WTC11 (cell line): Measurements from ENCODE around the gene PPP3CA. TPM values are rescaled to one million over a fixed set of nuclear protein-coding genes. Genes with fewer than 3 reads are reported as not detected.

Source experiments
- ATAC-seq: fragments of 200-7000 bp; cut with Tn5 transposase; 2 replicates; pipeline ENCODE4 v1.10.0; 2021; ENCODE audit warnings: mild to moderate bottlenecking, moderate library complexity
- CTCF ChIA-PET: fragments of 300-600 bp; sonication (Branson Sonifier 250); formaldehyde crosslinking; loops from one replicate; lab custom pipeline; 2021; ENCODE audit warnings: antibody characterized with exemption; lab: Charles Lee
- POLR2A ChIA-PET: fragments of 350-600 bp; sonication (Branson Sonifier 250); formaldehyde crosslinking; loops from one replicate; lab custom pipeline; 2021; ENCODE audit warnings: antibody characterized with exemption; lab: Charles Lee
- DNase-seq: peaks from one replicate; pipeline ENCODE4 v3.0.0; 2021; ENCODE audit warnings: low spot score
- H3K27ac Mint-ChIP-seq: 2 replicates; pipeline ENCODE4 v1.8.0; 2021; ENCODE audit warnings: mixed read lengths
- H3K27me3 Mint-ChIP-seq: 2 replicates; pipeline ENCODE4 v1.8.0; 2021; ENCODE audit warnings: low read depth, mild to moderate bottlenecking, moderate library complexity, mixed read lengths
- H3K36me3 Mint-ChIP-seq: 2 replicates; pipeline ENCODE4 v1.8.0; 2021; ENCODE audit warnings: mixed read lengths
- H3K4me1 Mint-ChIP-seq: 2 replicates; pipeline ENCODE4 v1.8.0; 2022; ENCODE audit warnings: mixed read lengths
- H3K4me3 Mint-ChIP-seq: 2 replicates; pipeline ENCODE4 v1.8.0; 2021; ENCODE audit warnings: mild to moderate bottlenecking, moderate library complexity, mixed read lengths
- H3K9me3 Mint-ChIP-seq: 2 replicates; pipeline ENCODE4 v1.8.0; 2021; ENCODE audit warnings: mixed read lengths
- ATF1 ChIP-seq: sonication (generic); formaldehyde crosslinking; IDR thresholded peaks from 2 replicates; pipeline ENCODE4 v1.8.1; 2023; ENCODE audit warnings: mild to moderate bottlenecking, moderate library complexity, missing genetic modification reagents
- CREB1 ChIP-seq: sonication (generic); formaldehyde crosslinking; IDR thresholded peaks from 2 replicates; pipeline ENCODE4 v1.8.0; 2023; ENCODE audit warnings: mild to moderate bottlenecking, missing genetic modification reagents
- FOXP1 ChIP-seq: sonication (generic); formaldehyde crosslinking; IDR thresholded peaks from 2 replicates; pipeline ENCODE4 v1.8.0; 2022; ENCODE audit warnings: missing genetic modification reagents, mild to moderate bottlenecking, moderate library complexity, borderline replicate concordance
- GRHL2 ChIP-seq: fragments of 250-450 bp; sonication (Bioruptor Pico); IDR thresholded peaks from 2 replicates; pipeline ENCODE4 v1.8.0; 2022; ENCODE audit warnings: mild to moderate bottlenecking, moderate library complexity; ENCODE audit not compliant: insufficient replicate concordance, severe bottlenecking
- HMGA2 ChIP-seq: fragments of 250-450 bp; sonication (Bioruptor Pico); IDR thresholded peaks from 2 replicates; pipeline ENCODE4 v1.4.0; 2021; ENCODE audit warnings: mild to moderate bottlenecking, moderate library complexity
- MXD4 ChIP-seq: fragments of 250-450 bp; sonication (Bioruptor Pico); IDR thresholded peaks from 2 replicates; pipeline ENCODE4 v1.8.0; 2021; ENCODE audit warnings: mild to moderate bottlenecking, moderate library complexity, borderline replicate concordance
- NFATC4 ChIP-seq: fragments of 250-450 bp; sonication (Bioruptor Pico); IDR thresholded peaks from 2 replicates; pipeline ENCODE4 v1.9.0; 2021; ENCODE audit warnings: mild to moderate bottlenecking
- NFYB ChIP-seq: sonication (generic); formaldehyde crosslinking; conservative IDR thresholded peaks from 2 replicates; pipeline ENCODE4 v1.8.0; 2022; ENCODE audit warnings: low read depth, missing genetic modification reagents
- NR1H2 ChIP-seq: sonication (generic); formaldehyde crosslinking; IDR thresholded peaks from 2 replicates; pipeline ENCODE4 v1.9.0; 2021; ENCODE audit warnings: mild to moderate bottlenecking, moderate library complexity, missing genetic modification reagents
- NR2C2 ChIP-seq: sonication (generic); formaldehyde crosslinking; IDR thresholded peaks from 2 replicates; pipeline ENCODE4 v1.8.0; 2022; ENCODE audit warnings: mild to moderate bottlenecking, missing genetic modification reagents
- RORB ChIP-seq: fragments of 250-450 bp; sonication (Bioruptor Pico); IDR thresholded peaks from 2 replicates; pipeline ENCODE4 v1.9.0; 2021; ENCODE audit warnings: mild to moderate bottlenecking
- SMAD4 ChIP-seq: sonication (generic); formaldehyde crosslinking; IDR thresholded peaks from 2 replicates; pipeline ENCODE4 v1.8.0; 2022; ENCODE audit warnings: mild to moderate bottlenecking, missing genetic modification reagents
- SOX15 ChIP-seq: fragments of 250-450 bp; sonication (Bioruptor Pico); IDR thresholded peaks from 2 replicates; pipeline ENCODE4 v1.9.0; 2021; ENCODE audit warnings: mild to moderate bottlenecking
- SP1 ChIP-seq: sonication (generic); formaldehyde crosslinking; conservative IDR thresholded peaks from 2 replicates; pipeline ENCODE4 v1.8.1; 2022; ENCODE audit warnings: missing genetic modification reagents
- TCF7 ChIP-seq: sonication (generic); formaldehyde crosslinking; IDR thresholded peaks from 2 replicates; pipeline ENCODE4 v1.8.0; 2022; ENCODE audit warnings: mild to moderate bottlenecking, low read depth, missing genetic modification reagents, moderate library complexity
- TEAD1 ChIP-seq: sonication (generic); formaldehyde crosslinking; IDR thresholded peaks from 2 replicates; pipeline ENCODE4 v1.8.0; 2022; ENCODE audit warnings: mild to moderate bottlenecking, missing genetic modification reagents
- TP53 ChIP-seq: sonication (generic); formaldehyde crosslinking; IDR thresholded peaks from 2 replicates; pipeline ENCODE4 v1.8.1; 2023; ENCODE audit warnings: mild to moderate bottlenecking, missing genetic modification reagents
- ZNF232 ChIP-seq: sonication (generic); formaldehyde crosslinking; IDR thresholded peaks from 2 replicates; pipeline ENCODE4 v1.8.0; 2022; ENCODE audit warnings: mild to moderate bottlenecking, missing genetic modification reagents
- ZNF263 ChIP-seq: sonication (generic); formaldehyde crosslinking; IDR thresholded peaks from 2 replicates; pipeline ENCODE4 v1.8.1; 2022; ENCODE audit warnings: low read depth, mild to moderate bottlenecking, moderate library complexity, missing genetic modification reagents
- ZNF423 ChIP-seq: fragments of 250-450 bp; sonication (Bioruptor Pico); IDR thresholded peaks from 2 replicates; pipeline ENCODE4 v2.1.2; 2022; ENCODE audit warnings: mild to moderate bottlenecking, moderate library complexity
- total RNA-seq: library from RNA; stranded (reverse); gene quantifications from 3 replicates; pipeline ENCODE4 v1.2.3, GENCODE V29; 2021
- TF ChIP-seq, protein P1 (sequence below): sonication (generic); formaldehyde crosslinking; IDR thresholded peaks from 2 replicates; pipeline ENCODE4 v1.8.1; 2023; ENCODE audit warnings: mild to moderate bottlenecking, missing genetic modification reagents, borderline replicate concordance
- TF ChIP-seq, protein P2 (sequence below): sonication (generic); formaldehyde crosslinking; IDR thresholded peaks from 2 replicates; pipeline ENCODE4 v1.8.0; 2022; ENCODE audit warnings: mild to moderate bottlenecking, missing genetic modification reagents
- TF ChIP-seq, protein P3 (sequence below): fragments of 250-450 bp; sonication (Bioruptor Pico); IDR thresholded peaks from 2 replicates; pipeline ENCODE4 v1.8.0; 2021; ENCODE audit warnings: mild to moderate bottlenecking
- TF ChIP-seq, protein P4 (sequence below): fragments of 250-450 bp; sonication (Bioruptor Pico); conservative IDR thresholded peaks from 2 replicates; pipeline ENCODE4 v1.9.0; 2021; ENCODE audit warnings: mild to moderate bottlenecking
- TF ChIP-seq, protein P5 (sequence below): sonication (generic); formaldehyde crosslinking; IDR thresholded peaks from 2 replicates; pipeline ENCODE4 v1.8.0; 2022; ENCODE audit warnings: missing genetic modification reagents

PPP3CA gene
- total RNA-seq, 1 experiment from 2014 or later, result 41.6 TPM

DNA sequence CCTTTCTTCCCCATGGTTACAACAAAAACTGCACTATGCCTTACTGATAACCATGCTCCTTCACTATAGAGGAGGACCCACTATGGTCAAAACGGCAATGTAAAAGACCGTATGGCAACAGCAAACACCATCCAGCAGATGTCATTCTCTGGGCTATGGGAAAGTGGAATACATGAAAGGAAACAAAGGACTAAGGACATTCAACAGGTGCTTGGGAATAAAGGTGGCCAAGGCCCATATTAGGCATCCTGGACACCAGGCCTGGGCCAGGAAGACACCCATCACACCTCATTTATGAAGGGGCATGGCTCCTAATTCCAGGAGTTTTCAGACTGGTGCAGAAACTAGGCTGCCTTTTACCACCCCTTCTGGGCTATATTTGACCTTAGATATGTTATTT, 268.4 kb downstream of the PPP3CA start (continued):
- TF ChIP-seq, protein P1, sequence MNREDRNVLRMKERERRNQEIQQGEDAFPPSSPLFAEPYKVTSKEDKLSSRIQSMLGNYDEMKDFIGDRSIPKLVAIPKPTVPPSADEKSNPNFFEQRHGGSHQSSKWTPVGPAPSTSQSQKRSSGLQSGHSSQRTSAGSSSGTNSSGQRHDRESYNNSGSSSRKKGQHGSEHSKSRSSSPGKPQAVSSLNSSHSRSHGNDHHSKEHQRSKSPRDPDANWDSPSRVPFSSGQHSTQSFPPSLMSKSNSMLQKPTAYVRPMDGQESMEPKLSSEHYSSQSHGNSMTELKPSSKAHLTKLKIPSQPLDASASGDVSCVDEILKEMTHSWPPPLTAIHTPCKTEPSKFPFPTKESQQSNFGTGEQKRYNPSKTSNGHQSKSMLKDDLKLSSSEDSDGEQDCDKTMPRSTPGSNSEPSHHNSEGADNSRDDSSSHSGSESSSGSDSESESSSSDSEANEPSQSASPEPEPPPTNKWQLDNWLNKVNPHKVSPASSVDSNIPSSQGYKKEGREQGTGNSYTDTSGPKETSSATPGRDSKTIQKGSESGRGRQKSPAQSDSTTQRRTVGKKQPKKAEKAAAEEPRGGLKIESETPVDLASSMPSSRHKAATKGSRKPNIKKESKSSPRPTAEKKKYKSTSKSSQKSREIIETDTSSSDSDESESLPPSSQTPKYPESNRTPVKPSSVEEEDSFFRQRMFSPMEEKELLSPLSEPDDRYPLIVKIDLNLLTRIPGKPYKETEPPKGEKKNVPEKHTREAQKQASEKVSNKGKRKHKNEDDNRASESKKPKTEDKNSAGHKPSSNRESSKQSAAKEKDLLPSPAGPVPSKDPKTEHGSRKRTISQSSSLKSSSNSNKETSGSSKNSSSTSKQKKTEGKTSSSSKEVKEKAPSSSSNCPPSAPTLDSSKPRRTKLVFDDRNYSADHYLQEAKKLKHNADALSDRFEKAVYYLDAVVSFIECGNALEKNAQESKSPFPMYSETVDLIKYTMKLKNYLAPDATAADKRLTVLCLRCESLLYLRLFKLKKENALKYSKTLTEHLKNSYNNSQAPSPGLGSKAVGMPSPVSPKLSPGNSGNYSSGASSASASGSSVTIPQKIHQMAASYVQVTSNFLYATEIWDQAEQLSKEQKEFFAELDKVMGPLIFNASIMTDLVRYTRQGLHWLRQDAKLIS (CRISPR knock-in tag), result no peak
- no peak for TF ChIP-seq ATF1 (CRISPR knock-in tag)
- TF ChIP-seq, protein P2, sequence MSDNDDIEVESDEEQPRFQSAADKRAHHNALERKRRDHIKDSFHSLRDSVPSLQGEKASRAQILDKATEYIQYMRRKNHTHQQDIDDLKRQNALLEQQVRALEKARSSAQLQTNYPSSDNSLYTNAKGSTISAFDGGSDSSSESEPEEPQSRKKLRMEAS (CRISPR knock-in tag), result no peak
- TF ChIP-seq SP1 (CRISPR knock-in tag), result no peak
- TF ChIP-seq, protein P3, sequence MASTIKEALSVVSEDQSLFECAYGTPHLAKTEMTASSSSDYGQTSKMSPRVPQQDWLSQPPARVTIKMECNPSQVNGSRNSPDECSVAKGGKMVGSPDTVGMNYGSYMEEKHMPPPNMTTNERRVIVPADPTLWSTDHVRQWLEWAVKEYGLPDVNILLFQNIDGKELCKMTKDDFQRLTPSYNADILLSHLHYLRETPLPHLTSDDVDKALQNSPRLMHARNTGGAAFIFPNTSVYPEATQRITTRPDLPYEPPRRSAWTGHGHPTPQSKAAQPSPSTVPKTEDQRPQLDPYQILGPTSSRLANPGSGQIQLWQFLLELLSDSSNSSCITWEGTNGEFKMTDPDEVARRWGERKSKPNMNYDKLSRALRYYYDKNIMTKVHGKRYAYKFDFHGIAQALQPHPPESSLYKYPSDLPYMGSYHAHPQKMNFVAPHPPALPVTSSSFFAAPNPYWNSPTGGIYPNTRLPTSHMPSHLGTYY, result no peak
- TF ChIP-seq NR2C2 (CRISPR knock-in tag), result no peak
- no peak for TF ChIP-seq NFATC4 (CRISPR knock-in tag)
- TF ChIP-seq HMGA2 (CRISPR knock-in tag), result no peak
- TF ChIP-seq MXD4 (CRISPR knock-in tag), result no peak
- no peak for TF ChIP-seq RORB
- TF ChIP-seq, protein P4, sequence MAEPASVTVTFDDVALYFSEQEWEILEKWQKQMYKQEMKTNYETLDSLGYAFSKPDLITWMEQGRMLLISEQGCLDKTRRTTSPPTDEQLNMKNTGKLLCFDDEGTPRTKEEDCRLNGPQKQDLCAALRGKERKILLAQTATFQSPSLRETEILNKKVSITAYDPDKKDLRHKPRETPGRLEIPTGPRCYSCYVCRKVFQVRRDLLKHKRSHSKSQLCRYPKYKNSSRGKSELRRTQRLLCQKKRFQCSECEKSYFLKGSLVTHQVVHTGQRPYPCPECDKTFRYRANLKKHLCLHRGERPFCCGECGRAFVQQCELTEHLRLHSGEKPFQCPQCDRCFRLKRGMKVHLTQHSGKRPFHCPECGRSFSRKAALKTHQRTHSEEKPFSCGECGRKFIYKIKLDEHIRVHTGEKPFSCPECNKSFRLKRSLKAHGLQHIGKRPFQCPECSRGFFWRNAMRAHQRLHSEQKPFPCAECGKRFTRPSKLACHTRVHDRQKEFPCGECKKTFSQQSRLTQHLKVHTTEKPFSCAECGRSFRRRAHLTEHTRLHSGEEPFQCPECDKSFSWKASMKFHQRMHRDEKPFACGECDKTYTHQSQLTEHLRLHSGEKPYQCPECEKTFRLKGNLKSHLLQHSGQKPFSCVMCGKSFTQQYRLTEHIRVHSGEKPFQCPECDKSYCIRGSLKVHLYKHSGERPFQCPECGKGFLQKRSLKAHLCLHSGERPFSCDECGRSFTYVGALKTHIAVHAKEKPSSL (CRISPR knock-in tag), result no peak
- TF ChIP-seq ZNF263 (CRISPR knock-in tag), result no peak

DNA sequence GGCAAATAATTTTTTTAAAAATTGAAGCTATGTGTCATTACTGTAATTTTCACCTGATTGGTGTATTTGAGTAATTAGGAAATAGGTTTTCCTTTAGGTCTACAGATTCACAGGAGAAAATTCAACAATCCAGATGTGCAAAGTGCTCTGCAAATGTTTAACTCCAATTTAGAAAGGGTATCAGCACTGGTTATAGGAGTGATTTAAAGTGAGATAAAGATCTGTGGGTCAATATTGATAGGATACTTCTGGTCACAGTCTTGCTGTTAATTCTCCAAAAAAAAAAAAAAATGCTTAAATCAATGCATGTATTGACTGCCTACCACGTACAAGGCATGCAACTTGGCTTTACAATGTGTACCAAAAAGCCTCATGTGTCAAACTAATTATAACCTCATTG, 271.3 kb downstream of the PPP3CA start:
- no peak for DNase-seq
- H3K4me1 Mint-ChIP-seq, result peaks cover 13% of the 10 kb centered on the region
- no peak for TF ChIP-seq TEAD1 (CRISPR knock-in tag)
- no peak for TF ChIP-seq ZNF423 (CRISPR knock-in tag)
- no peak for TF ChIP-seq CREB1 (CRISPR knock-in tag)
- TF ChIP-seq TP53 (CRISPR knock-in tag), result no peak
- TF ChIP-seq SOX15, result no peak
- TF ChIP-seq NR1H2 (CRISPR knock-in tag), result no peak
- TF ChIP-seq GRHL2, result no peak
- TF ChIP-seq FOXP1 (CRISPR knock-in tag), result no peak
- TF ChIP-seq NFYB (CRISPR knock-in tag), result no peak
- TF ChIP-seq, protein P3, result no peak
- TF ChIP-seq, protein P5, sequence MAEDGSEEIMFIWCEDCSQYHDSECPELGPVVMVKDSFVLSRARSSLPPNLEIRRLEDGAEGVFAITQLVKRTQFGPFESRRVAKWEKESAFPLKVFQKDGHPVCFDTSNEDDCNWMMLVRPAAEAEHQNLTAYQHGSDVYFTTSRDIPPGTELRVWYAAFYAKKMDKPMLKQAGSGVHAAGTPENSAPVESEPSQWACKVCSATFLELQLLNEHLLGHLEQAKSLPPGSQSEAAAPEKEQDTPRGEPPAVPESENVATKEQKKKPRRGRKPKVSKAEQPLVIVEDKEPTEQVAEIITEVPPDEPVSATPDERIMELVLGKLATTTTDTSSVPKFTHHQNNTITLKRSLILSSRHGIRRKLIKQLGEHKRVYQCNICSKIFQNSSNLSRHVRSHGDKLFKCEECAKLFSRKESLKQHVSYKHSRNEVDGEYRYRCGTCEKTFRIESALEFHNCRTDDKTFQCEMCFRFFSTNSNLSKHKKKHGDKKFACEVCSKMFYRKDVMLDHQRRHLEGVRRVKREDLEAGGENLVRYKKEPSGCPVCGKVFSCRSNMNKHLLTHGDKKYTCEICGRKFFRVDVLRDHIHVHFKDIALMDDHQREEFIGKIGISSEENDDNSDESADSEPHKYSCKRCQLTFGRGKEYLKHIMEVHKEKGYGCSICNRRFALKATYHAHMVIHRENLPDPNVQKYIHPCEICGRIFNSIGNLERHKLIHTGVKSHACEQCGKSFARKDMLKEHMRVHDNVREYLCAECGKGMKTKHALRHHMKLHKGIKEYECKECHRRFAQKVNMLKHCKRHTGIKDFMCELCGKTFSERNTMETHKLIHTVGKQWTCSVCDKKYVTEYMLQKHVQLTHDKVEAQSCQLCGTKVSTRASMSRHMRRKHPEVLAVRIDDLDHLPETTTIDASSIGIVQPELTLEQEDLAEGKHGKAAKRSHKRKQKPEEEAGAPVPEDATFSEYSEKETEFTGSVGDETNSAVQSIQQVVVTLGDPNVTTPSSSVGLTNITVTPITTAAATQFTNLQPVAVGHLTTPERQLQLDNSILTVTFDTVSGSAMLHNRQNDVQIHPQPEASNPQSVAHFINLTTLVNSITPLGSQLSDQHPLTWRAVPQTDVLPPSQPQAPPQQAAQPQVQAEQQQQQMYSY, result no peak
- TF ChIP-seq ZNF232 (CRISPR knock-in tag), result no peak
- TF ChIP-seq SP1 (CRISPR knock-in tag), result no peak
- TF ChIP-seq SMAD4 (CRISPR knock-in tag), result no peak
- TF ChIP-seq TCF7 (CRISPR knock-in tag), result no peak
- TF ChIP-seq, all 79 proteins: peak for 0
- POLR2A ChIA-PET, result no interaction called here
- no peak overlapping the region for H3K4me3 Mint-ChIP-seq
- peaks cover 3% of the 10 kb centered on the region; the same call in 1 of the 2 replicates for H3K9me3 Mint-ChIP-seq
- no peak overlapping the region for H3K27ac Mint-ChIP-seq
- no peaks in the 10 kb centered on the region for H3K27me3 Mint-ChIP-seq
- no peak for ATAC-seq
- CTCF ChIA-PET, result no interaction called here
- peaks cover 2% of the 10 kb centered on the region; the same call in 1 of the 2 replicates for H3K36me3 Mint-ChIP-seq
